SK-N-SH treated with all-trans-retinoic acid at 6 μM for 48 hours (cell line): ENCODE data around the gene UNC80.

ENCODE experiments used
- ATAC-seq: fragments of 200-7000 bp; cut with Tn5 transposase; 3 replicates; pipeline ENCODE4 v1.9.1; 2020; ENCODE audit warnings: mild to moderate bottlenecking, moderate library complexity
- ARNTL ChIP-seq: fragments of 450-650 bp; formaldehyde crosslinking; IDR thresholded peaks from 2 replicates; pipeline ENCODE4 v1.5.0; 2020; ENCODE audit warnings: low read depth, mild to moderate bottlenecking, moderate library complexity, borderline replicate concordance
- BACH2 ChIP-seq: fragments of 250-450 bp; sonication (Bioruptor Pico); IDR thresholded peaks from 2 replicates; pipeline ENCODE4 v1.9.0; 2021; ENCODE audit warnings: mild to moderate bottlenecking, borderline replicate concordance
- CREB5 ChIP-seq: fragments of 250-450 bp; sonication (Bioruptor Pico); IDR thresholded peaks from 2 replicates; pipeline ENCODE4 v1.5.1; 2020; ENCODE audit warnings: low read depth, mild to moderate bottlenecking, moderate library complexity
- CSRNP3 ChIP-seq: fragments of 250-450 bp; sonication (Bioruptor Pico); IDR thresholded peaks from 2 replicates; pipeline ENCODE4 v1.5.1; 2021; ENCODE audit warnings: mild to moderate bottlenecking, moderate library complexity
- ESRRG ChIP-seq: fragments of 250-450 bp; sonication (Bioruptor Pico); IDR thresholded peaks from 2 replicates; pipeline ENCODE4 v1.6.1; 2021; ENCODE audit warnings: mild to moderate bottlenecking
- GLIS3 ChIP-seq: fragments of 250-450 bp; sonication (Bioruptor Pico); IDR thresholded peaks from 2 replicates; pipeline ENCODE4 v1.5.0; 2020; ENCODE audit warnings: mild to moderate bottlenecking, moderate library complexity
- ISL1 ChIP-seq: fragments of 250-450 bp; sonication (Bioruptor Pico); IDR thresholded peaks from 2 replicates; pipeline ENCODE4 v2.1.2; 2022; ENCODE audit warnings: mild to moderate bottlenecking, moderate library complexity
- OSR1 ChIP-seq: fragments of 250-450 bp; sonication (Bioruptor Pico); IDR thresholded peaks from 2 replicates; pipeline ENCODE4 v1.8.0; 2022; ENCODE audit warnings: moderate library complexity, mild to moderate bottlenecking, inconsistent platforms
- PATZ1 ChIP-seq: fragments of 250-450 bp; sonication (Bioruptor Pico); IDR thresholded peaks from 2 replicates; pipeline ENCODE4 v1.8.0; 2020; ENCODE audit warnings: mild to moderate bottlenecking, moderate library complexity, borderline replicate concordance
- POU6F1 ChIP-seq: fragments of 250-450 bp; sonication (Bioruptor Pico); IDR thresholded peaks from 2 replicates; pipeline ENCODE4 v1.8.0; 2021; ENCODE audit warnings: low read depth, mild to moderate bottlenecking, moderate library complexity, borderline replicate concordance
- PPARA ChIP-seq: fragments of 250-450 bp; sonication (Bioruptor Pico); IDR thresholded peaks from 2 replicates; pipeline ENCODE4 v1.5.0; 2020; ENCODE audit warnings: mild to moderate bottlenecking, borderline replicate concordance
- RARB ChIP-seq: fragments of 250-450 bp; sonication (Bioruptor Pico); IDR thresholded peaks from 2 replicates; pipeline ENCODE4 v1.8.0; 2021; ENCODE audit warnings: mild to moderate bottlenecking, moderate library complexity
- SNAI2 ChIP-seq: fragments of 250-450 bp; sonication (Bioruptor Pico); IDR thresholded peaks from 2 replicates; pipeline ENCODE4 v1.5.0; 2020; ENCODE audit warnings: mild to moderate bottlenecking, moderate library complexity
- TCF4 ChIP-seq: fragments of 250-450 bp; sonication (Bioruptor Pico); IDR thresholded peaks from 2 replicates; pipeline ENCODE4 v1.8.0; 2021; ENCODE audit warnings: mild to moderate bottlenecking, moderate library complexity, borderline replicate concordance
- TOX ChIP-seq: fragments of 250-450 bp; sonication (Bioruptor Pico); IDR thresholded peaks from 2 replicates; pipeline ENCODE4 v1.8.0; 2021; ENCODE audit warnings: mild to moderate bottlenecking, moderate library complexity, borderline replicate concordance
- TSHZ2 ChIP-seq: fragments of 250-450 bp; sonication (Bioruptor Pico); IDR thresholded peaks from 2 replicates; pipeline ENCODE4 v1.5.0; 2020; ENCODE audit warnings: mild to moderate bottlenecking, moderate library complexity
- ZC3H10 ChIP-seq: fragments of 250-450 bp; sonication (Bioruptor Pico); IDR thresholded peaks from 2 replicates; pipeline ENCODE4 v1.5.1; 2021; ENCODE audit warnings: mild to moderate bottlenecking, moderate library complexity
- ZFP3 ChIP-seq: fragments of 250-450 bp; sonication (Bioruptor Pico); IDR thresholded peaks from 2 replicates; pipeline ENCODE4 v1.5.0; 2020; ENCODE audit warnings: mild to moderate bottlenecking, moderate library complexity
- ZNF565 ChIP-seq: fragments of 450-650 bp; formaldehyde crosslinking; conservative IDR thresholded peaks from 2 replicates; pipeline ENCODE4 v1.5.0; 2020; ENCODE audit warnings: low read depth, mild to moderate bottlenecking, moderate library complexity
- ZNF70 ChIP-seq: fragments of 450-650 bp; formaldehyde crosslinking; IDR thresholded peaks from 2 replicates; pipeline ENCODE4 v1.5.0; 2020; ENCODE audit warnings: mild to moderate bottlenecking, moderate library complexity

The UNC80 gene

GRCh38 chr2:209993968-209994367 is 222.3 kb downstream of the UNC80 start:
- TF ChIP-seq TOX (no peak), RARB (CRISPR knock-in tag) (no peak), ZNF565 (CRISPR knock-in tag) (no peak), ARNTL (CRISPR knock-in tag) (no peak), OSR1 (CRISPR knock-in tag) (no peak), BACH2 (no peak), ZFP3 (no peak), POU6F1 (CRISPR knock-in tag) (no peak), TCF4 (CRISPR knock-in tag) (no peak), TSHZ2 (CRISPR knock-in tag) (no peak), ISL1 (no peak), ZC3H10 (CRISPR knock-in tag) (no peak), CSRNP3 (CRISPR knock-in tag) (no peak)
- TF ChIP-seq, all 23 proteins: peak for 0
- no peak for ATAC-seq

GRCh38 chr2:209998596-209998995 is 227.0 kb downstream of the UNC80 start:
- no peak for ATAC-seq
- TF ChIP-seq ZFP3, result no peak
- no peak for TF ChIP-seq ZNF565 (CRISPR knock-in tag)
- TF ChIP-seq ZNF70 (CRISPR knock-in tag), result no peak
- no peak for TF ChIP-seq CREB5
- TF ChIP-seq PATZ1, result no peak
- TF ChIP-seq SNAI2 (CRISPR knock-in tag), result no peak
- no peak for TF ChIP-seq POU6F1 (CRISPR knock-in tag)
- no peak for TF ChIP-seq TOX
- no peak for TF ChIP-seq RARB (CRISPR knock-in tag)
- no peak for TF ChIP-seq ZC3H10 (CRISPR knock-in tag)
- no peak for TF ChIP-seq GLIS3 (CRISPR knock-in tag)
- no peak for TF ChIP-seq ARNTL (CRISPR knock-in tag)
- no peak for TF ChIP-seq PPARA (CRISPR knock-in tag)
- TF ChIP-seq ESRRG (CRISPR knock-in tag), result no peak
